Measurements from ENCODE around the gene PTPRK. TPM values are rescaled to one million over a fixed set of nuclear protein-coding genes. Genes with fewer than 3 reads are reported as not detected.

The PTPRK gene
- total and polyA plus RNA-seq, 9 of the 15 experiments (the other 6 are each of a cell fraction or from before 2014, with no cell fraction given) = 0.04 to 0.51 TPM; not detected in 7

DNA sequence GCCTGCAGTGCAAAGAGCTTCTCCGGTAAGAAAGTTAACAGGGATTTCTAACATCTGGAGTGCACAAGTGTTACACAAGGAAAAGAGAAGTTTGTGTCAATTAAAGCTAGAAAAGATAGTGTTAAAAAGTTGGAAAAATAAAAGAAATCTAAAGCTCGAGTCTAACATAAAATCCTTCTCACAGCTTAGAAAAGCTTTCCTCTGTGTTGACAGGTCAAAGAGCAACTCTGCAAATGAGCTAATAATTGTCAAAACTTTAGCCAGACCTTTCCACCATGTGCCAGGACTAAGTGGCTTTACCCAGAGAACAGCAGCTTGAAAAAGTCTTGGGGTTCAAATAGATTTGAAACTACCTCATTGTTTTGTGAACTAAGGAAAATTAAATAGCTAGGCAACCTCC is 14.8 kb downstream of the PTPRK start (continued):
- TF ChIP-seq ZNF695 (CRISPR knock-in tag; IDR thresholded peaks at IDR 0.05) (no peak), ZNF589 (CRISPR knock-in tag; IDR thresholded peaks at IDR 0.05; ENCODE audit: low read depth) (no peak), ZNF431 (CRISPR knock-in tag; IDR thresholded peaks at IDR 0.05) (no peak), ZNF507 (tag; conservative IDR thresholded peaks at IDR 0.05) (no peak), NFXL1 (CRISPR knock-in tag; IDR thresholded peaks at IDR 0.05) (no peak), ARHGAP35 (IDR thresholded peaks at IDR 0.05; ENCODE audit: partially characterized antibody) (no peak)

DNA sequence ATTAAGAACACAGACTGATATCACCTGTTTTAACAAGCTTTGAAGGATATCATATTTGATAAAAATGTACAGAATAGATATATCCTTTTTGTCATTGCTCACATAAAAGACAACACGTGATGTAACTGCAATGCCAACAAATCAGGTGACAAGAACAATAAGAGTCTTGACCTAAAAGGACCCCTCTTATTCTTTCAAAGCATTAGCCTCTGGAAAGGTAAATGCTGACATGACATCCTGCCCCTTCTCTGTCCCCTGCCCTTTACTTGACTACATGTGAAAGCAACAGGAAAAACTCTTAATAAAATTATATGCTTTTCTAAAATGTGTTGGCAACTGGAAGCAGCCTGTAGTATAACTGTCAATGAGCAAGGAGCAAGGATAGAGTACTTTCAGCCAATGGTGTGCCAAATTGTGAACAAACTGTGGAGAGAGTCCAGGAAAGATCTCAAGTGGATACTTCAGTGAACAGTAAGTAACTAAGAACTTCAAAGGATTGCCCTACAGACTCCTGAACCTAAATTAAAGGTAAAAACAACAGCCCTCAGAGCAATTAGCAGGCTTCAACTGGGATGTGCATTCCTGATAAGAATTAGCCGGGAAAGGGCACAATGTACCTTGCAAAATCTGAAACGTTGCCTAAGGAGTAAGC is 16.3 kb downstream of the PTPRK start:
- in situ Hi-C loops (cut with MboI) (no loop called here), intact Hi-C loops (cut with micrococcal nuclease) (no loop called here)
- DNase-seq (ENCODE audit: extremely low read depth in 1 of 4, low spot score in 3 of 4) = no peak
- no peak overlapping the region for H3K4me3 ChIP-seq
- H3K9ac ChIP-seq (ENCODE audit: insufficient read depth in 1 of 2, low read depth in 2 of 2, low read length in 2 of 2) = no peak overlapping the region
- H3K79me2 ChIP-seq (ENCODE audit: control insufficient read depth, insufficient read depth, low read length) = no peaks in the 10 kb centered on the region
- H3K27me3 ChIP-seq (ENCODE audit: control insufficient read depth in 2 of 2, insufficient read depth in 2 of 2, low read length in 2 of 2) = no peaks in the 10 kb centered on the region
- no peak overlapping the region for H3K4me2 ChIP-seq (ENCODE audit: insufficient read depth, low read length)
- WGBS (ENCODE audit: insufficient coverage, low coverage, missing lambda C conversion rate) = 0% methylated on average over 3 of the region's 3 CpGs
- H3K9me3 ChIP-seq (replicated peaks; ENCODE audit: control insufficient read depth, insufficient read depth, low read depth, low read length) = no peaks in the 10 kb centered on the region
- POLR2A ChIA-PET = no interaction called here
- no peak overlapping the region for H2AFZ ChIP-seq (ENCODE audit: low read depth, low read length)
- no peak for ATAC-seq
- TF ChIP-seq ZBTB1 (CRISPR knock-in tag; IDR thresholded peaks at IDR 0.05; ENCODE audit: borderline replicate concordance, low read depth) (no peak), ZBTB17 (CRISPR knock-in tag; IDR thresholded peaks at IDR 0.05) (no peak), ZC3H8 (IDR thresholded peaks at IDR 0.05) (no peak), STAT5A (IDR thresholded peaks at IDR 0.05; ENCODE audit: borderline replicate concordance, low read length) (no peak), POLR2A (conservative IDR thresholded peaks at IDR 0.05) (no peak), ZNF583 (CRISPR knock-in tag; IDR thresholded peaks at IDR 0.05) (no peak), HLTF (IDR thresholded peaks at IDR 0.05) (no peak), PHB2 (IDR thresholded peaks at IDR 0.05; ENCODE audit: low read depth) (no peak), ARID1B (IDR thresholded peaks at IDR 0.05) (no peak), SMARCE1 (IDR thresholded peaks at IDR 0.05) (no peak), NCOA4 (IDR thresholded peaks at IDR 0.05; ENCODE audit: partially characterized antibody) (no peak), SIN3B (IDR thresholded peaks at IDR 0.05; ENCODE audit: low read depth) (no peak), MTF1 (CRISPR knock-in tag; IDR thresholded peaks at IDR 0.05; ENCODE audit: borderline replicate concordance) (no peak), CEBPB (tag; IDR thresholded peaks at IDR 0.05) (no peak), HDAC6 (IDR thresholded peaks at IDR 0.05; ENCODE audit: low read depth, low read length) (no peak)
- H3K4me1 ChIP-seq (replicated peaks in 1 of 2; ENCODE audit: control insufficient read depth in 2 of 2, insufficient read depth in 2 of 2, low read length in 2 of 2) = no peaks in the 10 kb centered on the region
- no peak for FAIRE-seq
- no peak overlapping the region for H3K27ac ChIP-seq (ENCODE audit: extremely low read depth, low read depth, low read length)
- H3K36me3 ChIP-seq (ENCODE audit: control insufficient read depth, insufficient read depth, low read length) = no peaks in the 10 kb centered on the region
- BruUV-seq (replicated peaks) = no TSS peak
- H4K20me1 ChIP-seq (replicated peaks; ENCODE audit: control insufficient read depth, insufficient read depth, low read length) = no peaks in the 10 kb centered on the region
- CTCF ChIA-PET (ENCODE audit: low intra/inter-chr PET ratio) = no interaction called here
- H3K9me1 ChIP-seq (ENCODE audit: control insufficient read depth, insufficient read depth, low read length) = no peaks in the 10 kb centered on the region

Data from K562 (cell line).